Heart left ventricle (tissue), 16 donors: ENCODE results near the gene SIMC1. TPM values are rescaled to one million over a fixed set of nuclear protein-coding genes. Genes with fewer than 3 reads are reported as not detected.

Experiments used
- ATAC-seq, 4 donors: fragments of 200-7000 bp; cut with Tn5 transposase; one replicate each; pipeline ENCODE4 v1.9.1; 2020 to 2022; ENCODE audit warnings: moderate library complexity in 4 of 4, mild to moderate bottlenecking in 3 of 4, moderate number of reproducible peaks in 1 of 4
- DNase-seq, 5 donors: peaks; one replicate each; pipeline ENCODE4 v3.0.0-alpha.2; 2020
- H3K27ac ChIP-seq, 12 donors: fragments of 200-600 bp; sonication (generic) in 4 of 12; one replicate each; pipeline versions ENCODE4 v1.5.0 to v1.8.0; 2016 to 2022; ENCODE audit warnings: mild to moderate bottlenecking in 2 of 12
- H3K27me3 ChIP-seq, 9 donors: fragments of 200-600 bp; sonication (generic) in 2 of 9; one replicate each; pipeline versions ENCODE4 v1.5.1 to v1.8.0; 2016 to 2022; ENCODE audit warnings: mild to moderate bottlenecking in 3 of 9
- H3K36me3 ChIP-seq, 9 donors: fragments of 200-600 bp; sonication (generic) in 2 of 9; one replicate each; pipeline versions ENCODE4 v1.5.0 to v1.8.0; 2018 to 2022; ENCODE audit warnings: mild to moderate bottlenecking in 2 of 9
- H3K4me1 ChIP-seq, 12 donors: fragments of 200-600 bp; sonication (generic) in 4 of 12; one replicate each; pipeline versions ENCODE4 v1.5.0 to v1.8.0; 2016 to 2022; ENCODE audit warnings: mild to moderate bottlenecking in 3 of 12
- H3K4me3 ChIP-seq, 12 donors: fragments of 200-600 bp; sonication (generic) in 4 of 12; one replicate each; pipeline versions ENCODE4 v1.5.0 to v1.8.0; 2017 to 2022; ENCODE audit warnings: mild to moderate bottlenecking in 9 of 12, moderate library complexity in 4 of 12
- H3K9me3 ChIP-seq, 12 donors: fragments of 200-600 bp; sonication (generic) in 4 of 12; one replicate each; pipeline versions ENCODE4 v1.5.0 to v1.8.0; 2016 to 2022; ENCODE audit warnings: mild to moderate bottlenecking in 1 of 12
- CTCF ChIP-seq, 12 donors: fragments of 200-600 bp; sonication (generic) in 4 of 12; IDR thresholded peaks; one replicate each; pipeline versions ENCODE4 v1.5.0 to v1.8.0; 2018 to 2022; ENCODE audit warnings: antibody characterized with exemption in 12 of 12, mild to moderate bottlenecking in 5 of 12
- POLR2A ChIP-seq, 2 donors: fragments of 450-650 bp; IDR thresholded peaks; one replicate each; pipeline ENCODE4 v1.6.1; 2017; ENCODE audit warnings: antibody characterized with exemption in 2 of 2, mild to moderate bottlenecking in 2 of 2, moderate library complexity in 2 of 2
- WGBS, 4 donors: extraction: QIAGEN DNeasy Blood & Tissue Kit in 2 of 4; methylation state at CpG; one replicate each; pipeline versions ENCODE4 v1.1.5 to v1.1.7; 2013 to 2018; 5-methylcytosine and 5-hydroxymethylcytosine counted together
- intact Hi-C, 10 donors: fragments of 100-400 bp; cut with DNase I; formaldehyde crosslinking; loops; one replicate each; pipeline versions ENCODE4 v1.11.1 to v1.14.2; 2022
- polyA plus RNA-seq, 2 donors: library from polyadenylated mRNA; stranded (reverse); fragments of 200-250 nt; gene quantifications; one replicate each; pipeline ENCODE4 v1.2.3, GENCODE V29; 2013
- total RNA-seq, 9 donors: library from RNA; depleted of rRNA in 2 of 9; stranded (reverse); fragments of >200 nt in 2 of 9; fragmentation: NEBNext Ultra II Directional in 3 of 9; extraction: Animal tissue kit (Norgen Biotek cat#: 25700) in 3 of 9; gene quantifications; one replicate each; pipeline versions ENCODE4 v1.1.0 to v1.2.4, GENCODE V29; 2016 to 2023
- donor health status: ischemic (EF 13 %, LVEDD 7.1; RV severe dilation, severe dysfunction).
- donor health status: healthy with polysubstance abuse.
- donor health status: DM: no; HTN: yes; CAD: no.
- donor health status: DM: no; HTN: no; CAD: no.
- donor health status: ischemic (EF 25% LVEDD 6.9; RV normal size, moderate dysfunction).
- donor health status: ischemic (EF 25% LVEDD 5.7; RV mildly dilated, moderate dysfunction).
- donor health status: healthy.
- donor health status: DM: yes; HTN: yes; CAD: no.
- donor health status: ischemic (EF 35%, LVEDD 5.7; RV mildly dilated, moderate dysfunction).
- donor health status: nonischemic (EF 11% LVEDD 7.7; RV severe dilation, severe dysfunction).
- donor health status: DM: yes; HTN: yes; CAD: no.
- donor health status: PGD.
- donor health status: ischemic (EF 29% LVEDD 5.4; RV normal size, mild dysfunction).
- donor health status: nonischemic (EF 23%, LVEDD 6.1; RV moderate dilation, normal function).

SIMC1 gene
- total and polyA plus RNA-seq, 11 donors: 2.2 to 9.0 (median 4.6) TPM

GRCh38 chr5:176365351-176366231 is 127.4 kb downstream of the SIMC1 start, which contains the start of gene ARL10:
TSS of gene ARL10 (plus strand) at chr5:176365487. CDS start at chr5:176365564, 77 bp downstream.
- H3K4me3 ChIP-seq: peak within 1 kb of the TSS; percentile 38 to 96 (median 82)
- H3K36me3 ChIP-seq: peaks cover 0 to 32% (median 19%) of the 10 kb centered on the region in 9 donors
- peak within 1 kb of the TSS; percentile 33 to 89 (median 80) for H3K27ac ChIP-seq
- no peaks in the 10 kb centered on the region for H3K9me3 ChIP-seq
- WGBS, 4 donors: 0 to 1% (median 1%) methylated on average over 38 to 108 of the region's 108 CpGs
- ATAC-seq (peak in 3 of 4 donors; percentile 26 to 63 (median 54)), DNase-seq (peak; percentile 58 to 78 (median 60))
- H3K4me1 ChIP-seq: peaks cover 0 to 35% (median 17%) of the 10 kb centered on the region in 12 donors
- TF ChIP-seq POLR2A (IDR thresholded peaks at IDR 0.05) (peak in 1 of 2 donors; percentile 11), CTCF (IDR thresholded peaks at IDR 0.05) (no peak)
- H3K27me3 ChIP-seq: no peaks in the 10 kb centered on the region
- intact Hi-C loops: loop anchor here in 3 of 10 donors (5.0 to 10.0 kb wide), 3 partner anchors 52 to 279 kb away; partner anchors contain the start of genes CLTB (in 1 of the 3), RNF44 (in 1 of the 3) and TSPAN17 (in 1 of the 3)

GRCh38 chr5:176366232-176366894 is 128.1 kb downstream of the SIMC1 start:
- Histone ChIP-seq H3K4me3 (peak overlapping the region; percentile 38 to 96 (median 82)), H3K36me3 (peaks cover 0 to 39% (median 23%) of the 10 kb centered on the region in 9 donors), H3K4me1 (peaks cover 0 to 34% (median 15%) of the 10 kb centered on the region in 12 donors), H3K27ac (peak overlapping the region in 10 of 12 donors; percentile 47 to 89 (median 80)), H3K27me3 (no peaks in the 10 kb centered on the region), H3K9me3 (no peaks in the 10 kb centered on the region)
- intact Hi-C loops: loop anchor here in 3 of 10 donors (5.0 to 10.0 kb wide), 3 partner anchors 51 to 278 kb away; partner anchors contain the start of genes CLTB (in 1 of the 3), RNF44 (in 1 of the 3) and TSPAN17 (in 1 of the 3)
- TF ChIP-seq POLR2A (IDR thresholded peaks at IDR 0.05) (no peak), CTCF (IDR thresholded peaks at IDR 0.05) (no peak)
- DNase-seq (peak in 2 of 5 donors; percentile 31 to 69), ATAC-seq (no peak)
- 45 to 57% (median 47%) methylated on average over 30 to 38 of the region's 38 CpGs for WGBS, 4 donors

GRCh38 chr5:176368726-176369125 is 130.5 kb downstream of the SIMC1 start:
- H3K27ac ChIP-seq: no peak overlapping the region
- H3K9me3 ChIP-seq: no peaks in the 10 kb centered on the region
- 95 to 97% (median 96%) methylated on average over 12 to 13 of the region's 13 CpGs for WGBS, 4 donors
- H3K36me3 ChIP-seq: peaks cover 0 to 48% (median 23%) of the 10 kb centered on the region in 9 donors
- no peak for ATAC-seq
- H3K27me3 ChIP-seq: no peaks in the 10 kb centered on the region
- peaks cover 0 to 47% (median 25%) of the 10 kb centered on the region in 12 donors for H3K4me1 ChIP-seq
- no peak overlapping the region for H3K4me3 ChIP-seq
- no peak for TF ChIP-seq POLR2A (IDR thresholded peaks at IDR 0.05)
- TF ChIP-seq CTCF (IDR thresholded peaks at IDR 0.05): no peak
- intact Hi-C loops: loop anchor here in 3 of 10 donors (5.0 to 10.0 kb wide), 3 partner anchors 49 to 276 kb away; partner anchors contain the start of genes CLTB (in 1 of the 3), RNF44 (in 1 of the 3) and TSPAN17 (in 1 of the 3)
- DNase-seq: no peak
